HS-27A (cell line): ENCODE measurements around the gene GPC5.

ENCODE experiments used
- DNase-seq: peaks from one replicate; pipeline ENCODE4 v3.0.0-alpha.2; 2012; ENCODE audit warnings: low read depth, missing footprints

GPC5 gene

GRCh38 chr13:91593456-91593855 is 195.0 kb downstream of the GPC5 start:
- DNase-seq, result no peak

GRCh38 chr13:91594061-91594460 is 195.6 kb downstream of the GPC5 start:
- DNase-seq, result no peak

- DNase-seq, result no peak
Observed at GRCh38 chr13:91595677-91596076, 197.3 kb downstream of the GPC5 start.

DNA sequence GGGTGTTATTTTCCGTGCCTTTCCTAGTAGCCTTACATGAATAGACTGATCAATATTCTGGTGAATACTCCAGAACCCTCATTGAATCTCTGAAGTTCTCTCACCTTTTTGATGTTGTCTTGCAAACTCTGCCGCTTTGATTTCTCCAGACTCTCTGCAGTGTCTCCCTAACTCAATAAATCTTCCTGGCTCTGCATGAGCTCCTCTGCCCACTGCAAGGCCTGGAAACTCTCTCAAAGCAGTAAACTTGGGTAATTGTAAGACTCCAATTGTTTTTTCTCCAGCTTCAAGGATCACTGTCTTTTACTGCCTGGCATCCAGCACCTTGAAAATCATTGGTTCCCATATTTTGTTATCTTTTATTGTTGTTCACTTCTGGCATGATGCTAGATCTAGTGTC is 198.4 kb downstream of the GPC5 start:
- no peak for DNase-seq

DNA sequence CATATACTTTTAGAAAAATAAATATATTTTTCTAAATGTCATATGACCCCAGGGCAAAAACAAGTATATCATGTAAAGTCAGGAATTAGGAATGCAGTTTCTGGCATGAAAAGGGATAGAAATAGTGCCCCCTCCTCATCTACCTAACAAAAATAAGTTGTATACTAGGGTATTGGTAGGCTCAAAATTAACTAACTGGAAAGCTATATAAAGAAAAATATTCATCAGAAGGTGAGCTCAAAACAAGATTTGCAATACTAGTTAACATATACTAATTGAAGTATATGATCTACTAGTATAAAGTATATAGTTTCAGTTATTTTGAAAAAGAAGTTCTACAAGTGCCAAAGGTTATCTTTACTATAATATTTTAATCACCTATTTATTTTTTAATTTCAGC is 200.2 kb downstream of the GPC5 start:
- no peak for DNase-seq

DNA sequence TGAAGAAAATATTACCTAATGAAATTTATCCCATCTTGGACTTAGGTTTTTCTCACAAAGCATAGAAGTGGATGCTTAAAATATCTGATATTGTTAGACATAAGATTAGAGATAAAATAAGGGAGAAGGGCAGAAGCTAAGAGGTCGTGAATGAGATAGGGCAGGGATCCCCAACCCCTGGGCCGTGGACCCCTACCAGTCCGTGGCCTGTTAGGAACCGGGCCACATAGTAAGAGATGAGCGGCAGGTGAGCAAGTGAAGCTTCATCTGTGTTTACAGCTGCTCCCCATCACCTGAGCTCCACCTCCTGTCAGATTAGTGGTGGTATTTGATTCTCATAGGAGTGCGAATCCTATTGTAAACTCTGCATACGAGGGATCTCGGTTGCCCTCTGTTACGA is 202.9 kb downstream of the GPC5 start:
- no peak for DNase-seq

DNA sequence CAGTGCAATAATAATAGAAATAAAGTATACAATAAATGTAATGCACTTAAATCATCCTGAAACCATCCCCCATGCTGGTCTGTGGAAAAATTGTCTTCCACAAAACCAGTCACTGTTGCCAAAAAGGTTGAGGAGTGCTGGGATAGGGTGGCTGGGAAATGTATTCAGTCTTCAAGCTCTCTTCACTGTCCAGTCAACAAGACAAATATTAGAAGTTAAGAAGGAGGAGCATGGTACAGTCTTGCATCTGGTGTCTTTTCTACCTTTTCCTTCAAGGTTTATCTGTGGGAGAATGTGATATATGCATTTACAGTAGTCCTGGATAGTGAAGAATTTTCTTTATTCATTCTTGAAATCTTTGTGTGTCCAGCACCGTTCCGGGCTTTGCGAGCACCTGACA is 203.4 kb downstream of the GPC5 start:
- DNase-seq, result no peak

- DNase-seq, result no peak
Observed at GRCh38 chr13:91609353-91609752, 210.9 kb downstream of the GPC5 start.

DNA sequence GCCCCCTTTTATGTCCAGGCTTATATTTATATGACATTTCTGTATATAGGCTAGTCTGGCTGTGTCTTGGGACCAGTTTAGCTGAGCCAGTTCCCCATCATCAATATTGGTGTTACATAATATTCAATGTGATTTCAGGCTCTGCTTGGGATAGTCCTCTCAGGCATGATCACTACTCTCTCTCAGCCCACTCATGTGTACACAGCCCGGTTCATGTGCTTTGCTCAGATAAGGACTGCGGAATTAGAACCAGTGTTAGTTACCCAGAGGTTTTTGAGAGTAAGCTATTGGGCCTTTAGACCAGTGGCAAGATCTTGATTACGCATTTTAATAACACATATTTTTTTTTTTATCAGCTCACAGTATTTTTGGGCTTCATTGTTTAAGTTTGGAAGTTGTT is 219.9 kb downstream of the GPC5 start:
- DNase-seq, result no peak

GRCh38 chr13:91620670-91621141 is 222.3 kb downstream of the GPC5 start:
- no peak for DNase-seq

- no peak for DNase-seq
Observed at GRCh38 chr13:91621161-91621560, 222.7 kb downstream of the GPC5 start.

- no peak for DNase-seq
Observed at GRCh38 chr13:91621963-91622362, 223.5 kb downstream of the GPC5 start.

- DNase-seq, result no peak
Observed at GRCh38 chr13:91622778-91623550, 224.5 kb downstream of the GPC5 start.

- DNase-seq, result no peak
Observed at GRCh38 chr13:91627952-91628739, 229.7 kb downstream of the GPC5 start.

DNA sequence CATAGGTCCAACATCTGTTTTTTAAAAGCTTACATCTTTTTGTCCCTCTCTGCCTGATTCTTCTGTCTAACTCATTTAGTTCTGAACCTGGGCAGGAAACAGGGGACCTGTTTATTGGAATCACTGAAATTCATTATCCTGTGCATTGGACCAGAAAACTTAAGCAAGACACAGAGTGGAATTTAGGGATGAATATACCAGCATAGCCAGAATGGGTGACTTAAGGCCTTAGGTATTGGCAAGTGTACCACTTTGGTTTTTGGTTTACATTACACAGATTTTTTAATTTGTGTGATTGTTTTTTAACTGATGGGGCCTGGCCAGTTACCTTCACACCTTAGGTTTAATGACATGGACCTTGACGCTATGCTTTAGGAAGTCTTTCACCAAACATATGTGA is 232.5 kb downstream of the GPC5 start:
- no peak for DNase-seq

GRCh38 chr13:91632086-91632485 is 233.7 kb downstream of the GPC5 start:
- no peak for DNase-seq

- no peak for DNase-seq
Observed at GRCh38 chr13:91639330-91639729, 240.9 kb downstream of the GPC5 start.

DNA sequence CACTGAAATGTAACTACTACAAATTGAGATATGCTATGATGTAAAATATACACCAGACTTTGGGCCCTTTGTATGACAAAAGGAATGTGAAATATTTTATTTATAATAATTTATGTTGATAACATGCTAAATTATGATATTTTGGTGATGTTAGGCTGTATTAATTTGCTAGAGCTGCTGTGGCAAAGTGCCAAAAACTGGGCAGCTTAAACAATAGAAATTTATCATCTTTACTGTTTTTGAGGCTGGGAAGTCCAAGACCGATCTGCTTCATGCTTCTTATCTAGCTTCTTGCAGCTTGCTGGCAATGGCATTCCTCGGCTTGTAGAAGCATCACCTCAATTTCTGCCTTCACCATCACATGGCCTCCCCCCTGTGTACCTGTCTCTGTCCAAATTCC is 245.0 kb downstream of the GPC5 start:
- DNase-seq, result no peak

DNA sequence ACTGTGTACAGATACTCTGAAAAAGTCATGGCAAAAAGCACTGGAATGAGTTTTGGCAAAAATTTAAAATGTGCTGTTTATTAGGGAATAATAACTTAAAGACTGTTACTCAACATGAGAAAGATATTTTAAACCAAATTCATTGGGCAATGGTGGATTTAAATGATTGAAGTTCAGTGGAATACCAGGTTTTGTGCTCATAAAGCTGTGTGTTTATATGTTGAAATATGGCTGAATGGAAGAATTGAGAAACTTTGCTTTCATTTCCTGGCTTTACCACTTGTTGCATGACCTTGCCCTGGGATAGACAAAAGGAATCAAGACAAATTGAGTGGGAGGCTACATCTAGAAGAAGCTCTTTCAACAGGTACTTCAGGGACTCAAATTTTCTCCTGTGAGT is 246.4 kb downstream of the GPC5 start:
- no peak for DNase-seq

DNA sequence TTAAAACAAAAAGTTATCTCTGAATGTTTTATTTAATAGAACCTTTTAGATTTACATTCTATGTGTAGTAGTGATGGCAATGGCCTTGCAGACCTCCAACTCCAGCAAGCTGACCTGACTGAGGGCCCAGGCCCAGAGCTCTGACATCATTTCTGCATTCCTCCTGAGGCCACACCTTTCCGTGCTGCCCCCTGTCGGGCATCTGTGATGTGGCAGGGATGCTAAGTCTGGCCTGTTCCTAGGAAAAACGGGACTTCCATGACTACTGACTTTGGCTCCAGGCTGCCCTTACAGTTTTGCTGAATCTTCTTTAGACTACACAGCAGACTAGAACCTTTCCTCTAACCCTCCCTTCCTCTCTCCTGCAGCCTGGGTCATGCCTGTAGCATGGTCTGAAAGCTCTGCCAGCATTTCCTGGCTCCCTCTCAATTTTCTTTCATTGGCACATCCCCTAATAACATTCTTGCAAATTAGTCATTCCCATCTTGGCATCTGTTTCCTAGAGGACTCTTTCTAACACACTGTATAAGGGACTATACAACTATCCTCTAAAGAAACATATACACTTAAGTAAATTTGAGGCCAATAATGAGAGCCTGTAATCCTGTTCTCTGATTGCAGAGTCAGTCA is 249.1 kb downstream of the GPC5 start:
- DNase-seq, result no peak

GRCh38 chr13:91648012-91648411 is 249.6 kb downstream of the GPC5 start:
- DNase-seq, result no peak

DNA sequence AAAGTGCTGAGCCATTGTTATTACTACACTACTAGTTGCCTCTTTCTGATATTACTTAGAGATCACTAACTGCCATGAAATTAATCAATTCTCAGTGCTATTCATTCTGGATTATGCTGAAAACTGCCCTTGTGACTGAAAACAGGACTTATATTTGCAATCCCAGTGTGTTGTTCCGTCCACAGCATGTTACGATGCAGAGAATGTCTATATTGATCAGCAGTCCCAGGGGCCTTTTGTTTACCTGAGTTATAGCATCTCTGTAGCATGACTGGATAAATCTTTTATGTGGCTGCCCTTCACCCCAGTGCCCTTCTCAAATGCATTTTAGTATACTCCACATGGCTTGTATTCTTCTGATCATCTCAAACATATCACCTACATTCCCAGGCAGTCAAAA is 251.0 kb downstream of the GPC5 start:
- no peak for DNase-seq
